GM21423 (cell line): ENCODE data around the gene ENPP1.
A peak's percentile ranks its signal among the peaks of the same experiment; 100 is the strongest.
"Not testable (repeated sequence)": the region's sequence is repeated elsewhere in the genome, so short reads cannot be mapped to it uniquely, and the experiment has no call there.

Experiments
- ATAC-seq: cut with Tn5 transposase; IDR thresholded peaks from one replicate; pipeline ENCODE4 v1.9.1; 2021; ENCODE audit warnings: mild to moderate bottlenecking, moderate library complexity; ENCODE audit not compliant: unreplicated experiment

ENPP1 gene

DNA sequence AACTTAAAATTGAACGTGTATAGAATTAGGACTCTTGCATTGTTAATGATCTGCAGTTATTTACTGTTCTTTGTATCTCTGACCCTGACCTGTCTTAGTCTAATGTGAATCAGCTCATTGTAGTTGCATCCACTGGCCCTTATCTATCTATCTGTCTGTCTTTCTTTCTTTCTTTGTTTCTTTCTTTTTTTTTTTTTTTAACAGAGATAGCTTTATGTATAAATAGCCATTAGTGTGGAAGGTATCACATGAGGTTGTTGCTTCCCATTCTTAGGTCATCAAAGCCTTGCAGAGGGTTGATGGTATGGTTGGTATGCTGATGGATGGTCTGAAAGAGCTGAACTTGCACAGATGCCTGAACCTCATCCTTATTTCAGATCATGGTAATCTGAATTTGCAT, 59.9 kb downstream of the ENPP1 start:
- no peak for ATAC-seq

DNA sequence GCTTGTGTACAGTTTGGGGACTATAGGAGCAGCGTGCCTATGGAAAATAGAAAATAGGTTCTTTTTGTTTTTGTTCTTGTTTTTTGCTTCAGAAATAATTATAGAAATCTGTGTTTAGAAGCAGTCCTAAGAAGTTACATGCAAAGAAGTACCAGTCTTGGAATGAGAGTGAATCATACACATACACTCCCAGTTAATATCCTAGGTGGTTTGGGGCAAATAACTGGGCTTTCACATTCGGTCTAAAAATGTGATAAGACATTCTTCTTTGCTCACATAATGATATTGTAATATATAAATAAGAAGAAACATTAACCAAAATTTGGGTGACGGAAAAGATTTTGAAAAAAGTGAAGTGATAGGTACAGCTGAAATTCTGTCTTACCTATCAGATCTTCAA, 61.0 kb downstream of the ENPP1 start:
- no peak for ATAC-seq

DNA sequence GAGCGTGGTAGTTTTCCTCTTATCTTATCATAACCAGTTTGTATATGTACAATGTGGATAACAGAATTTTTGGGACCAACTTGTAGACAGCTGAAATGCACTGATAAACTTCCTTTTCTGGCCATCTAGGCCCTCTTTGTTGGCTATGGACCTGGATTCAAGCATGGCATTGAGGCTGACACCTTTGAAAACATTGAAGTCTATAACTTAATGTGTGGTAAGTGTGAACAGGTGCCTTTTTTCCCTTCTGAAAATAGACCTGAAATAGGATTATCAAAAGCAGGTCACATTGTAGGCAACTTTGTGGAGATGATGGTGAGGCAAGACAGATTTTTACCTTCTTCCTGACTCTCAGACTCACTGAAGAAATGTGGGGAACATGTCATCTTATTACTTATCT, 67.8 kb downstream of the ENPP1 start:
- ATAC-seq: no peak

DNA sequence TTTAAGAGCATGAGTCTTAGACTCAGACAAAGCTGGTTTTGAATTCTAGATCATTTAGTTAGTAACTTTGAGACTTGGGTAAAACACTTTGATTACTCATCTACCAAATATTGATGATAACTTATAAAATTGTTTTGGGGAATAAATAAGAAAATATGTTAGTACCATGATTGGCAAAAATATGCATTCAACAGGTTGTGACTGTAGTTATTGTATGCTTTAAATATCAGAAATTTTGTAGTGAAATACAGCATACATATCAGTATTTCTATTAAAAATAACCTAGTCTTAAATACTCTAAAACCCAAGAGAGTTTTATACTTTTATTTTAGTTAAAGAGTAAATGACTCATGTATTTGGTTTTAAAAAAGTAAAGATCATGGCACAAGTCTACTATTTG, 68.7 kb downstream of the ENPP1 start:
- ATAC-seq: no peak

DNA sequence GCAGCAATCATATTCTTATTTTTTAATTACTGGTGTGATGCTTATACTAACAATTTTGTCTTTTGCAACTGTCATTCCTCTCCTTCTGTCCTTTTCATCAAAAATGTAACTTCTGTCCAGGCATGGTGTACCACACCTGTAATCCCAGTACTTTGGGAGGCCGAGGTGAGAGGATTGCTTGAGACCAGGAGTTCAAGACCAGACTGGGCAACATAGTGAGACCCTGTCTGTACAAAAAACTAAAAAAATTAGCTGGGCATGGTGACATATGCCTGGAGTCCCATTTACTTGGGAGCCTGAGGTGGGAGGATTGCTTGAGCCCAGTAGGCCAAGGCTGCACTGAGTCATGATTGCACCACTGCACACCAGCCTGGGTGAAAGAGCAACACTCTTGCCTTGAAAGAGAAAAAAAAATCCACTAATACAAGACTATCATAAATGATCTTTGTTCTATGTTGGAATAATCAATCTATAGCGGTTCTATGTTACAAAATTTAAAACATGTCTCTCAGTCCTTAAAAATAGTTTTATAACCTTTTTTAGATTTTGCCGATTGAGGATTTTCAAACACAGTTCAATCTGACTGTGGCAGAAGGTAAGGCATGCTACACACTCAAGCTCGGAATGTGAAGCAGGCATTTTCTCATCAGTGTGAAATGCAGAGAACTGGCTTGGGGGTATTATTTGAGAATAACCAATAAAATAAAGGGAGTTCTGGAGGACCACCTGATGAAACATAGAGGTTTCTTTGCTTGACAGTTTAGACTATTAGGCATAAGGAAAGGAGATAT, 70.4 kb downstream of the ENPP1 start:
- ATAC-seq: no peak

DNA sequence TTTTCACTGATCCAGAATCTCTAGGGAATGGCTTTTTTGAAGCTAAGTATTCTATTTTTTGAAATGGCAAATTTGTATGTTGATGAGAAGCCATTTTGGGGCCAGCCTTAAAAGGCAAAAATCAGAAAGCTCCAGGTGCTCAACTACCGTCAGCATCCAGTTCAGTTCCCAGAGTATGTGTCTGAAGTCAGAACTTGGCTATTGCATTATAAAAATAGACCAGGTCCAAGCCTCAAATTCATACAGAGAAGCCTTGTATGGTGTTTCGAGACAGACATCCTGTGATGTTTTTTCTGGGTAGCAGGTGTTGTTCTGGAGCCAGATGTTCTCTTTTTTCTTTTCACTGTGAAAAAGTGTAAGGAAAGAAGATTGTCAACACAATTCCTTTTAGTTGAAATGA, 75.2 kb downstream of the ENPP1 start:
- no peak for ATAC-seq

DNA sequence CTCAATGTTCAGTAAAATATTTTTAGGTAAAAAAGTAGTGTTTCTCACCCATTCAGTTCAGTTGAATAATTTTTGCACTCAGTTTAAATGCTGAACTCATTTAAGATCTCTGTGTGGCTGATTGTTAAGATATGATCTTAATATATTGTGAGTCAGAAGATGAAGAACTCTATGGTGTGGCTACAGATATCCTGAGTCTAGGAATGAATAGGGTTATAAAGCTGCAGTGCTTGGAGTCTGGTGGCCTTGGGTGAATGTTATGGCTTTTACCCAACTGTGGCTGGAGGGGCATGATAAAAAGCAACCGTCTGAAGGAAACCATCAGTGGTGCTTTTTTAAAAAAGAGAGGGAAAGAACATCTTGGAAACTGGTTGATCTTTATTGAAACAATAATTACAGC, 77.4 kb downstream of the ENPP1 start:
- no peak for ATAC-seq

DNA sequence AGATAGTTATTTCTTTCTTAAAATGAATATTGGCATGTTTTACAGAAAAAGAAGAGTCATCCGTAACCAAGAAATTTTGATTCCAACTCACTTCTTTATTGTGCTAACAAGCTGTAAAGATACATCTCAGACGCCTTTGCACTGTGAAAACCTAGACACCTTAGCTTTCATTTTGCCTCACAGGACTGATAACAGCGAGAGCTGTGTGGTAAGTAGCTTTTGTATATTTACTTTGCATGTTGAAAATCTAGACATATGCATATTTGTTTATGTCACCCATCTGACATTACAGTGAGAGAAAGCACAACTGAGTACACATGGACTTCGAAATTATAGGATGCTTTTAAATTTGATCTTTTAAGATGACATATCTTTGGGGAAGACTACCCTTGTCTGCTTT, 78.7 kb downstream of the ENPP1 start:
- ATAC-seq: no peak

DNA sequence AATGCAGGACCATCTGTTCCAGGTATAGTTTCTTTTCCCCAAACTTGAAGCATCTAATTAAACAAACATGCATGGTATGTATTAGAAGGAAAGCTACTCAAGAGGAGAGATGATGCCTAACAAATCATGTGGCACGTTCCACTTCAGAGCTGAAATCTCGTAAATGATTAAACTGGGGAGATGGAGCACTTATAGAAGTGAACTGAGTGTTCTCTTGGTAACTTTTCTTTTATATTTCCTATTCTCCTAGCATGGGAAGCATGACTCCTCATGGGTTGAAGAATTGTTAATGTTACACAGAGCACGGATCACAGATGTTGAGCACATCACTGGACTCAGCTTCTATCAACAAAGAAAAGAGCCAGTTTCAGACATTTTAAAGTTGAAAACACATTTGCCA, 82.3 kb downstream of the ENPP1 start:
- ATAC-seq: no peak

DNA sequence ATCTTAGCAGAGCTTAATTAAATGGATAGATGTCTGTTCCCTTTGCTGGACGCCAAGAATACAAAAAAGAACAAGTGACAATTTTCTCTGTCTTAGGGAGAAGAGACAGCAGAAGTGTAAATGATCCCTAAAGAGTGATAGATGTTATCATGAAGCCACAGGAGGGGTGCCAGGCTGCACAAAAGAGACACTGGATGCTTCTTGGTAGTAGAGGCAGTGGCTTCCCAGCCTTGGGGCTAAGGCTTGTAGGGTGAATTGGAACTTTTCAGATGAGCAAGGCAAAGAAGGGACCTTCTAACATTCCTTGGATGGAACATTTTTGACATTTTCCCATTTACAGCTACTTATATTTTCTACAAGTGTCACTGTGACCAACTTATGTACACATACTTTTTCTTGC, 85.4 kb downstream of the ENPP1 start:
- ATAC-seq: no peak

DNA sequence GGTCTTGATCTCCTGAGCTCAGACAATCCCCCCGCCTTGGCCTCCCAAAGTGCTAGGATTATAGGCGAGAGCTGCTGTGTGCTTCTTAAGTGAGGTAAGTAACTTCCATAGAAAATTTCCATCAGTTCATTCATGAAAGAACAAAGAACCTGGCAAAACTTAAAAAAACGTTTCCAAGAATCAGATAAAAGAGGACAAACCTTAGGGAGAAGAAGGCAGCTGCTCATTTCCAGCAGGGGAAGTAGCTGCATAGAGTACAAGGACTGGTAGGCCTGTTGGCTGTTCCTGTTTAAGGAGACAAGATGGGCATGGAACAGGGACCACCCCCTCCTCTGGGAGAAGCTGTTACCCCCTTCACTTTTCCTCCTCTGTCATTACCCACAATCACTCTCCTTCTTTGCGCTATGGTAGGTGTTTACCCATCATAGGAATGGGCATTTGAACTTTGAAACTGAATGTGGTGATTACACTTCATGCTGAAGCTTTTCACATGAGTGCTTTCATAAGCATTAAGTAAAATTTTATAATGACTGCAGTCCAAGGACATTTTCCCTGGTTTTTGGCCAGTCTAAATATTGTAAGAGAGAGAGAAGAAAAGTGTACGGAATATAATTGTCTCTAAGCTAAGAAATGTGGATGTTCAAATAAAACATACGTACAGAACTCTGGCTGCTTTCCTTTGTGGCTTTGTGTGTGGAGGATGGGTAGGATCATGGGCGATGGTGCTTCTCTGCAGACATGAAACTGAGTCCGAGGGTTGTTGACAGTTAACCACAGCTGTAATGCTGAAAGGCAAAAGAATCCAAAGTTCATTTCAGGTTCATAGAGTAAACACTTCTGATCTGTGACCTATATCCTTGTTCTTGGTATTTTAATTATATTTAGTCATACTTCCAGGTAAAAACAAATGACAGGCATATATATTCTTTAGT, 86.9 kb downstream of the ENPP1 start:
- ATAC-seq: no peak

DNA sequence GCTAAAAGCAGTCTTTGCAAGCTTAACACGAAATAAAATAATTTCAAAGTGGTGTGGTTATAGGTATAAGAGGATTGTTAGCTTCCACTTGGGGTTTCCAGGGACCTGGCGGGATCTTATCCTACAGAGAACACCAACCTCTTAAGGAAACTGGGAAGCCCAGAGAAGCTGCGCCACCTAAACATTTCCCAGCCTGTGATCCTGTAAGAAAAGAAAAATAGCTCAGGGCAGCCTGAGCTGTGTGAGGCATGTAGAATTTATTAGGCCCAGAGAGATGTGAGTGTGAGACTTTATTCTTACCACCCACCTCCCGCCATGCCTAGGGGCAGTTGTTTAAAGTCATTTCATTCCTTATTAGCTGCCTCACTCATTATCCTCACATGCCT, 89.2 kb downstream of the ENPP1 start:
- ATAC-seq: no peak

DNA sequence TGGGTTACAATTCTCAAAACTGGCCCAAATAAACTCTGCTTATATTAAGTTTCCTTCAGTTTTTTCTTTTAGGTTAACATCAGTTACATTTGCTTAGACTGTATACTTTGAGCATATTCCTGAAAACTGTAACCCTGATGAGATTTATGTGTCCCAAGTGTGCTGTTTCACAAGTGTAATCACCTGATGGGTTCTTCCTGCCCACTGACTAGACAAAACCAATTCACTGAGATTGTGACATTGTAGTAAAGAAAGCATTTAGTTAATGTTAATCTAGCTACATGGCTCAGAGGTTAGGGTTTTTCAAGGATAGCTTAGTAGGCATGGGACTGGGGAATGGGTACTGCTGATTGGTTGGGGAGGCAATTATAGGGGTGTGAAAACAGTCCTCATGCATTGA, 89.8 kb downstream of the ENPP1 start:
- ATAC-seq: no peak

DNA sequence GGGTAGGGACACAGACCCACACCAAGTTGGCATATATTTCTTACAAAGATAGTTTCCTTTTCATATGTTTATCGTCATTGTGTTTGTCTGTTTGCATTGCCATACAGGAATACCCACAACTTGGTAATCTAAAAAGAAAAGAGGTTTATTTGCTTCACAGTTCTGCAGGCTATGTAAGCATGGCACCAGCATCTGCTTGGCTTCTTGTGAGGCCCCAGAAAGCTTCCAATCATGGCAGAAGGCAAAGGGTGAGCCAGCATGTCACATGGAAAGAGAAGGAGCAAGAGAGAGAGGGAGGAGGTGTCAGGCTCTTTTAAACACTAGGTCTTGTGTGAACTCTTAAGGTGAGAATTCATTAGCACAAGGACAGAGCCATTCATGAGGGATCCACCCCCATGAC, 90.9 kb downstream of the ENPP1 start:
- ATAC-seq: no peak

DNA sequence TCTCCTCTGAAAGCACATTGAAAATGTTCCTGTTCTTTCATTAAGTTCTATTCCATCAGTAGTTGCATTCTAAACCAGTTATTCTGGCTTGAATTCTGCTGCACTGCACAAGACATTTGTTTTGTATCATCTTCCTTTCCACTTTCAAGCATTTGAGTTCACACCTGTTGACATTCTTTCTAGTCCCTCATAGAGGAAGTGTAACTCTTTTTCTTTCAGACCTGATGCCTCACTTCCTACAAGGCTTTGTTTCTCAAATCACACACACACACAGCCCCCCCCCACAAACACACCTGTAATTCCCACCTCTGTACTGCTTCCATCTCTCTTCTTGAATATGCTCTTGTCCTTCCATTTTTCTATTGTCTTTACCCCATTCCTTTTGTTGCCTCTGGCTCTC, 92.4 kb downstream of the ENPP1 start:
- ATAC-seq: no peak

DNA sequence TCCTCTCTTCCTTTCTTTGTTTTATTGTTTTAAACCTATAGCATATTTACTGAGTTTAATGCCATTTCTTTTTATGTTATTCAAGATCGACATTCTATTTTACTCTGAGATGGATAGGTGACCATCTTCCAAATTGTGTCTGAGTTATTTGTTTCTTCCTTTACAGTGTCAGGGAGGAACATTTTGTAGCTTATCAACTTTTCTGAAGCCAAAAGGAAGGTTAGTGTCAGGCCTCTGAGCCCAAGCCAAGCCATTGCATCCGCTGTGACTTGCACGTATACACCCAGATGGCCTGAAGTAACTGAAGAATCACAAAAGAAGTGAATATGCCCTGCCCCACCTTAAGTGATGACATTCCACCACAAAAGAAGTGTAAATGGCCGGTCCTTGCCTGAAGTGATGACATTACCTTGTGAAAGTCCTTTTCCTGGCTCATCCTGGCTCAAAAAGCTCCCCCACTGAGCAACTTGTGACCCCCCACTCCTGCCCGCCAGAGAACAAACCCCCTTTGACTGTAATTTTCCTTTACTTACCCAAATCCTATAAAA, 93.6 kb downstream of the ENPP1 start:
- ATAC-seq: not testable (repeated sequence)

DNA sequence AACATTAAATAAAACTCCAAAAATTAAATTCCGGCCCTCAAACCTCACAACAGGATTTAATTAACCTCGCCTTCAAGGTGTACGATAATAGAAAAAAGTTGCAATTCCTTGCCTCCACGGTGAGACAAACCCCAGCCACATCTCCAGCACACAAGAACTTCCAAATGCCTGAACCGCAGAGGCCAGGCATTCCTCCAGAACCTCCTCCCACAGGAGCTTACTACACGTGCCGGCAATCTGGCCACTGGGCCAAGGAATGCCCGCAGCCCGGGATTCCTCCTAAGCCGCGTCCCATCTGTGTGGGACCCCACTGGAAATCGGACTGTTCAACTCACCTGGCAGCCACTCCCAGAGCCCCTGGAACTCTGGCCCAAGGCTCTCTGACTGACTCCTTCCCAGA, 95.9 kb downstream of the ENPP1 start:
- not testable (repeated sequence) for ATAC-seq

DNA sequence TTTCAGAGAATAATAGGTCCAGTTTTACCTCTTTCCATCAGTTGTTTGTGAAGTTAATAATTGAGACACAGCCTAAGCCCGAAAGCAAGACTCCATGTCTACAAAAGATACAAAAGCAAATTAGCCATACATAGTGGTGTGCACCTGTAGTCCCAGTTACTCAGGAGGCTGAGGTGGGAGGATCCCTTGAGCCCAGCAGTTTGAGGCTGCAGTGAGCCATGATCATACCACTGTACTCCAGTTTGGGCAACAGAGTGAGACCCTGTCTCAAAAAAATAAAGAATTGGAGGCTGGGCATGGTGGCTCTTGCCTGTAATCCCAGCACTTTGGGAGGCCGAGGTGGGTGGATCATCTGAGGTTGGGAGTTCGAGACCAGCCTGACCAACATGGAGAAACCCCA, 101.0 kb downstream of the ENPP1 start:
- not testable (repeated sequence) for ATAC-seq

DNA sequence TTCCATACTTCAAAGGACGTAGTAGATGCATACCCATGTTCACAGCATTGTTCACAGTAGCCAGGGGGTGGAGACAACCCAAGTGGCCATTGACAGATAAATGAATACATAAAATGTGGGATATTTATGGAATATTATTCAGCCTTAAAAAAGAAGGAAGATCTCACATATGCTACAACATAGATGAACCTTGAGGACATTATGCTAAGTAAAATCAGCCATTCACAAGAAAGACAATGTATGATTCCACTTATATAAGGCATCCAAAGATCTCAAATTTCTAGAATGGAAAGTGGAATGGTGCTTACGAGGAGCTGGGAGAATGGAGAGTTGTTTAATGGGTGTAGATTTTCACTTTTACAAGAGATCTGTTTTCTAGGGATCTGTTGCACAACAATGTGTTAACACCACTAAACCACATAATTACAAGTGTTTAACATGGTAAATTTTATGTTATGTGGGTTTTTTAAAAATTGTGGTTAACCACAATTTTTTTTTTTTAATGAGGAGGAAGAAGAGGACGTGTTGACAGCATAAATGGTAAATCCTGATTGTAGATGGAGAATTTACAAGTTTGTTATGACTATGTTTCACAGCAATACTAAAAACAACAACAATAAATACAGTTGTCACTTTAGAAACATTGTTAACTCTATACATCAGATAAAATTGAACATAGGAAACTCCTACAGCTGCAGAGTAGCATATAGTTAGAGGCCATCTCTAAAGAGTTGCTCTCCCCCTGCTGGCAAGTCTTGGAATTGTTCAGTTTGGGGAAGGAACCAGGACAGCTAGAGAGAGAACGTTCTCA, 101.8 kb downstream of the ENPP1 start:
- ATAC-seq: peak; percentile 93

DNA sequence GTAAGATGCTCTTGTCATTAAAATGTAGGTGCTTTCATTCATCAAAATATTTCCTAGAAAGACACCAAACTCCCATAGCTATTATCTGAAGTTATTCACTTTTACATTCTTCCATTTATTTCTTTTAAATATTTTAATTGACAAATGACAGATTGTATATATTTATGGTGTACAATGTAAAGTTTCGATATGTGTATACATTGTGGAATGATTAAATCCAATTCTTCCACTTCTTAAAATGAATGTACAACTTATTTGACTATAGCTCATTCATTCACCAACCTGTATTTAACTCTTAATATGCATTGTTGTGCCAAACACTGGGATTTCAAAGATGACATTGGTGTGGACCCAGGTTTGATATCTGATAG, 102.4 kb downstream of the ENPP1 start:
- ATAC-seq: no peak

DNA sequence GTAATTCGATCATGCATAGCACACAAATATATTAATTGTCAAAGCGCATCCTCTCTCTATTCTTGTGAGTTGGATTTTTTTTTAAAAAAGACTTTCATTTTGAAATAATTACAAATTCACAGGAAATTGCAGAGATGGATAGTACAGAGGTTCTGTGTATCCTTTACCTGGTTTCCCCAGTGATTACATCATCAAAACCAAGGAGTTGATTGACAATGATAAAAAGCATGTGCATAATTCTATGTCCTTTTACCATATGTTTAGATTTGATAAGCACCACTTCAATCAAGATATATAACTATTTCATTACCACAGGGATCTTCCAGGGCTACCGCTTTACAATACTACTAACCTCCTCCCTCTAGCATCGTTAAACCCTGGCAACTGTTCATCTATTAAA, 103.1 kb downstream of the ENPP1 start:
- no peak for ATAC-seq
